SHP77 treated with DMSO at 0.1 percent for 48 hours (cell line): ENCODE results near the gene B9D1.

Source experiments
- DNase-seq: peaks from one replicate; lab custom pipeline; 2025; lab: John Stamatoyannopoulos, UW

Gene B9D1

GRCh38 chr17:19388791-19389785, 26.6 kb upstream of the B9D1 start:
- no peak for DNase-seq

DNA sequence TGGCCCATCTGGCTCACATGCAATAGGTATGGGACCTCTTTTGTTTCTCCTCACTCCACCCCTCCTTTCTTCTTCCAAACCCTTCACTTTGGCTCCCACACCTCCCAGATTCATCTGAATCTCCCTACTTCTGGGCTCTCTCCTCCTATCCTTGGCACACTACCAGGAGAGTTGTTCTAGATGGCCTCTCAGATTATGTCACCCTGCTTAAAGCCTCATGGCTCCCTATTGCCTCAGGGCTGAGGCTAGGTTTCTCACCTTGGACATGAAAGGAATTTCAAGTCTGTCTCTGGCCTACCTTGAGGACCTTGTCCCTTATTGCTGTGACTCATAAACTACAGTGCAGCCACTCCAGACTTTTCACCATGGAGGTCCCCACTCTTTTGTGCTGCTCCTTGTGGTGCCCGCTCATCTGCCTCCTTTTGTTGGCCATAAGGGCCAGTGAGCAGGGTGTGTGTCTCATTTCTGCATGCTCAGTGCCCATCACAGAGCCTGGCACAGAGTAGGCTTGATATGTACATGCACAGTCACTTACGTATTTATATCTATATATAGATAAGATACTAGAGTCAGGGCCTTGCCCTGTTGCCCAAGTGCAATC, 25.5 kb upstream of the B9D1 start:
- no peak for DNase-seq

- no peak for DNase-seq
Measured at GRCh38 chr17:19386974-19387920, 24.7 kb upstream of the B9D1 start, which contains the start of gene MFAP4. Gene MFAP4, minus strand, starts transcription at chr17:19387190. Its CDS starts 35 bp downstream, at chr17:19387155.

- no peak for DNase-seq
Measured at GRCh38 chr17:19386051-19386929, 23.8 kb upstream of the B9D1 start.

DNA sequence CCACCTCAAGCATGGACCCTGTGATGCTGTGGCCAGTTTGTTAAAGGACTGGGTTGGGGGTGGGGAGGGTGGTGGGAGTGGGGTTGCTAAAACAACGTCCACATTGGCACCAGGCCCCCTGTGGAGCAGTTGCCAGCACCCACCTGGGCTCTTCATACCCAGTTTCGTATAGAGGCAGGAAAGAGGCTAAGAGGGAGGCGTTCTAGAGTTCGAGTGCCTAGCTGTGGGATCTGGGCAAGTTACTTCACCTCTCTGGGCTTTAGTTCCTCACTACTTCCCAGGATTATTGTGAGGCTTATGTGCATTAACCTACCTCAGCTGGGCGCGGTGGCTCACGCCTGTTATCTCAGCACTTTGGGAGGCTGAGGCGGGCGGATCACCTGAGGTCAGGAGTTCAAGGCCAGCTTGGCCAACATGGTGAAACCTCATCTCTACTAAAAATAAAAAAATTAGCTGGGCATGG, 23.0 kb upstream of the B9D1 start:
- DNase-seq, result no peak

GRCh38 chr17:19384723-19385391, 22.3 kb upstream of the B9D1 start:
- no peak for DNase-seq

DNA sequence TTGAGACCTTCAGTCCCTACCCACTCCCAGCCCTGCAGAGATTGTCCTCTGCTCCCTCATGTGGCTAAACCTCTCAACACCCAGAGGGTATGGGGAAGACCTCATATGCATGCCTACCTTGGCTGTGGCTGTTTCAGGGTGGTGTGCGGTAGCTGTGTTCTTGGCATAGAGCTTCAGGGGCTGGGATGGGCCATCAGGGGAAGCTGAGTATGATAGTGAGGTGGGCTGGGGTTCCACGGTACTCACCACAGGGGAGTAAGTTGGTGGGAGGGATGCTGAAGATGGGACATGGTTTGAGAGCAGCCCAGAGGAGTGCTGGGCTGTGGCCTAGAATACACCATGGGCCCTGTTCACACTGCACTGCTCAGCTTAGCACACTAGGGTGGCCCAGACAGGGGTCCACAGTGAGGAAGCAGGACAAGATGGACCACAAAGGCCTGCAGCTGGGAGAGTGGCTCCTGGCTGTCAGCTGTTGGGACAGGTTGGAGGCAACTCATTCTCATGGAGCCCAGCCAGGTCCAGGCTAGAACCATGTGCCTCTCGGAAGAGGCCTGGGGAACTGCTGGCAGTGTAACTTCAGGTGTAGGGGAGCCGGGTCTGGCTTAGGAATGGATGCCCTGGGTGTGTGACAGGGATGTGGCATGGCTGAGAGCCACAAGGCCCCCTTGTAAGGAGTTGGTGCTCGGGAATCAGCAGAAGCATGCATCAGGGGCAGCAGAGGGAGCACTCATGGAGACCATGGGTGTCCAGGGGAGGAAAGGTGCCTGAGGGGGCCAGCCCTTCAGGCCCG, 21.4 kb upstream of the B9D1 start:
- no peak for DNase-seq

GRCh38 chr17:19382531-19383444, 20.3 kb upstream of the B9D1 start:
- DNase-seq, result no peak

DNA sequence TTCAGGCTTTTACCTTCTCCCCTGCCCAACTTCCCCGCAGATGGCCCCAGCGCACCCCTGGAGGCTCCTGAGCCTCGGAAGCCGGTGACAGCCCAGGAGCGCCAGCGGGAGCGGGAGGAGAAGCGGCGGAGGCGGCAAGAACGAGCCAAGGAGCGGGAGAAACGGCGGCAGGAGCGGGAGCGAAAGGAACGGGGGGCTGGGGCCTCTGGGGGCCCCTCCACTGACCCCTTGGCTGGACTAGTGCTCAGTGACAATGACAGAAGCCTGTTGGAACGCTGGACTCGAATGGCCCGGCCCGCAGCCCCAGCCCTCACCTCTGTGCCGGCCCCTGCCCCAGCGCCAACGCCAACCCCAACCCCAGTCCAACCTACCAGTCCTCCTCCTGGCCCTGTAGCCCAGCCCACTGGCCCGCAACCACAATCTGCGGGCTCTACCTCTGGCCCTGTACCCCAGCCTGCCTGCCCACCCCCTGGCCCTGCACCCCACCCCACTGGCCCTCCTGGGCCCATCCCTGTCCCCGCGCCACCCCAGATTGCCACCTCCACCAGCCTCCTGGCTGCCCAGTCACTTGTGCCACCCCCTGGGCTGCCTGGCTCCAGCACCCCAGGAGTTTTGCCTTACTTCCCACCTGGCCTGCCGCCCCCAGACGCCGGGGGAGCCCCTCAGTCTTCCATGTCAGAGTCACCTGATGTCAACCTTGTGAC, 19.4 kb upstream of the B9D1 start:
- DNase-seq, result no peak

DNA sequence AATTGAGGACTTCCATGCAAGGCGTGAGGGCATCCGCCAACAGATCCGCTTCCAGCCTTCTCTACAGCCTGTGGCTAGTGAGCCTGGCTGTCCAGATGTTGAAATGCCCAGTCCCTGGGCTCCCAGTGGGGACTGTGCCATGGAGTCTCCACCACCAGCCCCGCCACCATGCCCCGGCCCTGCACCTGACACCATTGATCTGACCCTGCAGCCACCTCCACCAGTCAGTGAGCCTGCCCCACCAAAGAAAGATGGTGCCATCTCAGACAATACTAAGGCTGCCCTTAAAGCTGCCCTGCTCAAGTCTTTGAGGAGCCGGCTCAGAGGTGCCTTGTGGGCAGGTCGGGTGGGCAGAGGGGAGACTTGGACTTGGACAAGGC, 18.8 kb upstream of the B9D1 start:
- DNase-seq, result no peak

DNA sequence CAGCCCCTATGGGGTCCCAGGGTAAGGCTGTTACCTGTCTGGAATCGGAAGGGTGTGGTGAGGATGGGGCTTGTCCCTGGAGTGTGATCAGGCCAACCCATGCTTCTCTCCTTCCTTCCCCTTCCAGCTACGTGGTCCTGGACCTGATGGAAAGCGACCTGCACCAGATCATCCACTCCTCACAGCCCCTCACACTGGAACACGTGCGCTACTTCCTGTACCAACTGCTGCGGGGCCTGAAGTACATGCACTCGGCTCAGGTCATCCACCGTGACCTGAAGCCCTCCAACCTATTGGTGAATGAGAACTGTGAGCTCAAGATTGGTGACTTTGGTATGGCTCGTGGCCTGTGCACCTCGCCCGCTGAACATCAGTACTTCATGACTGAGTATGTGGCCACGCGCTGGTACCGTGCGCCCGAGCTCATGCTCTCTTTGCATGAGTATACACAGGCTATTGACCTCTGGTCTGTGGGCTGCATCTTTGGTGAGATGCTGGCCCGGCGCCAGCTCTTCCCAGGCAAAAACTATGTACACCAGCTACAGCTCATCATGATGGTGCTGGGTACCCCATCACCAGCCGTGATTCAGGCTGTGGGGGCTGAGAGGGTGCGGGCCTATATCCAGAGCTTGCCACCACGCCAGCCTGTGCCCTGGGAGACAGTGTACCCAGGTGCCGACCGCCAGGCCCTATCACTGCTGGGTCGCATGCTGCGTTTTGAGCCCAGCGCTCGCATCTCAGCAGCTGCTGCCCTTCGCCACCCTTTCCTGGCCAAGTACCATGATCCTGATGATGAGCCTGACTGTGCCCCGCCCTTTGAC, 18.2 kb upstream of the B9D1 start:
- DNase-seq, result no peak

- DNase-seq, result no peak
Measured at GRCh38 chr17:19379361-19380065, 17.0 kb upstream of the B9D1 start.

- DNase-seq, result no peak
Measured at GRCh38 chr17:19378416-19379360, 16.2 kb upstream of the B9D1 start, which contains the start of gene MAPK7. Gene MAPK7, plus strand, starts transcription at chr17:19378498. Its CDS starts 403 bp downstream, at chr17:19378901.

- DNase-seq, result peak; percentile 100
Measured at GRCh38 chr17:19377602-19378415, 15.3 kb upstream of the B9D1 start.
